ENCODE measurements around the gene YRDC.

Gene YRDC, protein sequence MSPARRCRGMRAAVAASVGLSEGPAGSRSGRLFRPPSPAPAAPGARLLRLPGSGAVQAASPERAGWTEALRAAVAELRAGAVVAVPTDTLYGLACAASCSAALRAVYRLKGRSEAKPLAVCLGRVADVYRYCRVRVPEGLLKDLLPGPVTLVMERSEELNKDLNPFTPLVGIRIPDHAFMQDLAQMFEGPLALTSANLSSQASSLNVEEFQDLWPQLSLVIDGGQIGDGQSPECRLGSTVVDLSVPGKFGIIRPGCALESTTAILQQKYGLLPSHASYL

DNA sequence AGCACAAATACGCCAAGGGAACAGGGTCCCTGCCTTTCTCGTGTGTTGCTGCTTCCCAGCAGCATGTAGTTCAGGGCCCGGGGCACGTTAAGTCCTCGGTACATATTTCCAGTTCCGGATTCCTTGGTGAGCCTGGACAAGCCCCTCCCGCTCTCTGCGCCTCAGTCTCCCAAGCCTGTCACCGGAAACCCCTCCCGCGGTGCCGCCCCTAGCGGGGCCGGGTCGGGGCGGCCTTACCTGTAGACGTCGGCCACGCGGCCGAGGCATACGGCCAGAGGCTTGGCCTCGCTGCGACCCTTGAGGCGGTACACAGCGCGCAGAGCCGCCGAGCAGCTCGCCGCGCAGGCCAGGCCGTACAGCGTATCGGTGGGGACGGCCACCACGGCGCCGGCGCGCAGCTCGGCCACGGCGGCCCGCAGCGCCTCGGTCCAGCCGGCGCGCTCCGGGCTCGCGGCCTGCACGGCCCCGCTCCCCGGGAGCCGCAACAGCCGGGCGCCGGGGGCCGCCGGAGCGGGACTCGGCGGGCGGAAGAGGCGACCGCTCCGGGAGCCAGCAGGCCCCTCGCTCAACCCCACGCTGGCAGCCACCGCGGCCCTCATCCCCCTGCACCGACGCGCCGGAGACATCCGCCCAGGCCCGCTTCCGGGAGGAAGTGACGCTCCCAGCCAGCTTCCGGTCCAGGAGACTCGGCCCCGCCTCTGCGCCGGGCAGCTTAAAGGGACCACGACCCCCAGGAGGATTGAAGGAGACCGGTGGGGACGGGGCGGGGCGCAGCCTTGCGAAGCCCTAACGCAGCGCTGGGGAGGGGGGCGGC, at the start of gene YRDC, which contains the start of gene C1orf122:
YRDC (minus strand) TSS at position 654 of the 814 bp plus-strand sequence; CDS start at position 626, 28 bp downstream.
C1orf122 (plus strand) TSS at position 236 of the 814 bp plus-strand sequence. CDS start 615 bp downstream, outside the sequence.
- Histone ChIP-seq H3K36me3 (peaks cover 50% of the 10 kb centered on the region), H3K4me1 (peaks cover 24% of the 10 kb centered on the region)

GRCh38 chr1:37854406-37854805, 46.4 kb upstream of the YRDC start:
- H3K27ac ChIP-seq: no peak overlapping the region
- no peak overlapping the region for H3K4me2 ChIP-seq
- H3K4me1 ChIP-seq: peaks cover 44% of the 10 kb centered on the region
- H3K9me3 ChIP-seq: no peaks in the 10 kb centered on the region
- peaks cover 84% of the 10 kb centered on the region for H4K20me1 ChIP-seq
- peaks cover 63% of the 10 kb centered on the region for H3K36me3 ChIP-seq
- no peak overlapping the region for H3K9ac ChIP-seq
- no peaks in the 10 kb centered on the region for H3K27me3 ChIP-seq
- H3K4me3 ChIP-seq: no peak overlapping the region
- TF ChIP-seq Cebpa-rat (IDR thresholded peaks at IDR 0.05): no peak

More for the DNA sequence above, at the start of gene YRDC, which contains the start of gene C1orf122:
- Histone ChIP-seq H3K9me3 (no peaks in the 10 kb centered on the region), H3K9ac (peak within 1 kb of the TSS; percentile 99), H4K20me1 (peaks cover 59% of the 10 kb centered on the region), H3K4me3 (peak within 1 kb of the TSS; percentile 100), H3K27ac (peak within 1 kb of the TSS; percentile 99), H3K4me2 (peak within 1 kb of the TSS; percentile 95), H3K27me3 (no peaks in the 10 kb centered on the region)
- no peak for TF ChIP-seq Cebpa-rat (IDR thresholded peaks at IDR 0.05)

GRCh38 chr1:37853157-37853556, 45.1 kb upstream of the YRDC start:
- Histone ChIP-seq H3K27ac (no peak overlapping the region), H3K4me3 (no peak overlapping the region), H3K9me3 (no peaks in the 10 kb centered on the region), H3K4me2 (no peak overlapping the region), H4K20me1 (peaks cover 84% of the 10 kb centered on the region), H3K36me3 (peaks cover 73% of the 10 kb centered on the region), H3K9ac (no peak overlapping the region), H3K4me1 (peaks cover 37% of the 10 kb centered on the region), H3K27me3 (no peaks in the 10 kb centered on the region)
- TF ChIP-seq Cebpa-rat (IDR thresholded peaks at IDR 0.05): no peak

DNA sequence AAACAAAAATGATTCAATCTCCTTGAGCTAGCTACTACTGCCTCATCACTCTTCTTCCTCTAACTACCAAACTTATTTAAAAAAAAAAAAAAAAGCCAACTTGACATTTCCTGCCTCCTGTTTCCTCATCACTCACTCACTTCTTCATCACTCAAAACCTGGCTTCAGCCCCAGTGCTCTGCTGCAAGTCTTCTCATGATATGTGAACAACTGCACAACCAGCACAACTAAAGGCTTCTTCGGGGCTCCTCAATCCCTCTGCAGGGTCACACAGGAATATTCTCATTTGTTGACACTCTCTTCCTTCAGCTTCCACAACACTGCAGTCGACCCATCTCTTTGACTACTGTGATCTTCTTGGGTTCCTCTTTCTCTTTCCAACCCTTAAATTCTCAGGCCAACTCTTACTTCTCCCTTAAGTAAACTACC, 43.8 kb upstream of the YRDC start:
- Histone ChIP-seq H4K20me1 (peaks cover 84% of the 10 kb centered on the region), H3K4me1 (peaks cover 33% of the 10 kb centered on the region), H3K9ac (no peak overlapping the region), H3K9me3 (no peaks in the 10 kb centered on the region), H3K4me2 (peak overlapping the region; percentile 35), H3K27me3 (no peaks in the 10 kb centered on the region), H3K36me3 (peaks cover 75% of the 10 kb centered on the region), H3K4me3 (no peak overlapping the region), H3K27ac (no peak overlapping the region)
- no peak for TF ChIP-seq Cebpa-rat (IDR thresholded peaks at IDR 0.05)

DNA sequence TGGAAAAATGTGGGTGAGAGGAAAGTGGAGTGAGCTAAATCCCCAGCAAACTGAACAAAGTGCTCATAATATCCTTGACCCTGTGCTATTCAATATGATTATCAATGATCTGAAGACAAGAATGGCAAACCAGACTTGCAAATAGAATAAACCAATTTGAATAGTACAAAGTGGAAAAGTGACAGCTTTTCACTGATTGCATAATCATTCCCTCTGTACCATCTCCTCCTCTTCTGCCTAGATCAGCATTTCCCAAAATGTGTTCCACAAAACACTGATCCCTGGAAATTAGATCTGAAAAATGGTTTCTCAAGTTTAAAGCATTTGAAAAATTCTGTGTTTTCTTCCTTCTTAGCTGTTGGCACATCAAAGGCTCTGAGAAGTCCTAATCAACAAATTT, 43.3 kb upstream of the YRDC start:
- Histone ChIP-seq H3K36me3 (peaks cover 69% of the 10 kb centered on the region), H3K9ac (no peak overlapping the region), H3K4me3 (no peak overlapping the region), H3K4me2 (peak overlapping the region; percentile 35), H3K9me3 (no peaks in the 10 kb centered on the region), H3K4me1 (peaks cover 34% of the 10 kb centered on the region), H3K27me3 (no peaks in the 10 kb centered on the region), H4K20me1 (peaks cover 86% of the 10 kb centered on the region), H3K27ac (no peak overlapping the region)
- TF ChIP-seq Cebpa-rat (IDR thresholded peaks at IDR 0.05): peak; percentile 16; the same call in 1 of the 2 replicates

DNA sequence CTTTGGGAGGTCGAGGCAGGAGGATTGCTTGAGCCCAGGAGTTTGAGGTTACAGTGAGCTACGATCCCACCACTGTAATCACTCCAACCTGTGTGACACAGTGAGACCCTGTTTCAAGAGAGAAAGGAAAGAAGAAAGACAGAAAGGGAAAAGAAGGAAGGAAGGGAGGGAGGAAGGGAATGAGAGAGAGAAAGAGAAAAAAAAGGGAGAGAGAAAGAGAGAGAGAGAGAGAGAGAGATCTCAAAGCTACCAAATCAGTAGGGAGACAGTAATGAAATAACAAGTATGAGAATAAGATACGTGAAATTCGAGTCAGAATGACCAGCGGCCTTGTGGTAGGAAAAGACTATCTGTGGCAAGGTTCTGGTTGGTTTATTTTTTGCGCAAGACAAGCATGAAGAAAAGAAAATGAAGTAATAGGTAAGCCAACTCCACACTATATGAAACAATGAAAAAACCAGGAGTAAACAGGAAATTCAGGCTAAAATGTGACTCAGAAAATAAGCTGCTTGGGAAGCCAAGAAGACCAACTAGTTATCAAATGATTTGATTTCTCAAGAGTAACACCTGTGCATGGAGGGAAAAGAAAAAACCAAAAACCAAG, 42.4 kb upstream of the YRDC start:
- no peaks in the 10 kb centered on the region for H3K27me3 ChIP-seq
- no peak overlapping the region for H3K4me2 ChIP-seq
- H4K20me1 ChIP-seq: peaks cover 83% of the 10 kb centered on the region
- H3K36me3 ChIP-seq: peaks cover 70% of the 10 kb centered on the region
- peaks cover 36% of the 10 kb centered on the region for H3K4me1 ChIP-seq
- H3K9ac ChIP-seq: no peak overlapping the region
- no peak overlapping the region for H3K27ac ChIP-seq
- H3K4me3 ChIP-seq: no peak overlapping the region
- TF ChIP-seq Cebpa-rat (IDR thresholded peaks at IDR 0.05): no peak
- H3K9me3 ChIP-seq: no peaks in the 10 kb centered on the region

- no peak overlapping the region for H3K4me3 ChIP-seq
- no peak for TF ChIP-seq Cebpa-rat (IDR thresholded peaks at IDR 0.05)
- no peaks in the 10 kb centered on the region for H3K27me3 ChIP-seq
- H3K4me1 ChIP-seq: peaks cover 36% of the 10 kb centered on the region
- H3K27ac ChIP-seq: no peak overlapping the region
- no peak overlapping the region for H3K9ac ChIP-seq
- peaks cover 70% of the 10 kb centered on the region for H3K36me3 ChIP-seq
- H3K4me2 ChIP-seq: no peak overlapping the region
- H4K20me1 ChIP-seq: peaks cover 82% of the 10 kb centered on the region
- H3K9me3 ChIP-seq: no peaks in the 10 kb centered on the region
These were observed 41.5 kb upstream of the YRDC start for GRCh38 chr1:37849480-37849879.

GRCh38 chr1:37846647-37847339, 38.8 kb upstream of the YRDC start:
- Histone ChIP-seq H3K9me3 (no peaks in the 10 kb centered on the region), H3K4me1 (peaks cover 26% of the 10 kb centered on the region), H3K27ac (peak overlapping the region; percentile 32; the same call in 1 of the 2 replicates), H3K4me2 (peak overlapping the region; percentile 66), H3K4me3 (no peak overlapping the region), H4K20me1 (peaks cover 74% of the 10 kb centered on the region), H3K36me3 (peaks cover 73% of the 10 kb centered on the region), H3K27me3 (no peaks in the 10 kb centered on the region), H3K9ac (0 out of 2 replicates have a peak overlapping the region, but pooled peaks have one; percentile 43)
- TF ChIP-seq Cebpa-rat (IDR thresholded peaks at IDR 0.05): no peak

DNA sequence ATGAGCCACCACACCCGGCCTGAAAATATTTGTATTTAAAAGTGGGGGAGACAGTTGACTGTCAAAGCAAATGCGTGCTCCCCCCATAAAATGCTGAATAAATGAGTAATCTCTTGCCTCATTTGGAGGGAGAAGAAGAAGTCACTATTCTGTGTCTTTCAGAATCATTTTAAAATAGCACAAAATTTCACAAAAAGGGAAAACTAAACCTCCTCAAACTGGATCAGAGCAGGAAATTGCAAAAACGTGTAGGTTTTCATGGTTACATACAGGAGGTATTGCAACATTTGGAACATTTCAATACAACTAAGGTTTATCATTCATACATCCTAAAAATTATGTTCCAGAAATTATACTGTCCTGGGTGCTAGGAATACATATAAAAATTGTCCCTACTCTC, 37.8 kb upstream of the YRDC start:
- Histone ChIP-seq H3K36me3 (peaks cover 83% of the 10 kb centered on the region), H3K27me3 (no peaks in the 10 kb centered on the region), H4K20me1 (peaks cover 72% of the 10 kb centered on the region), H3K4me1 (peaks cover 16% of the 10 kb centered on the region), H3K27ac (no peak overlapping the region), H3K4me2 (no peak overlapping the region), H3K9ac (no peak overlapping the region), H3K9me3 (no peaks in the 10 kb centered on the region), H3K4me3 (no peak overlapping the region)
- TF ChIP-seq Cebpa-rat (IDR thresholded peaks at IDR 0.05): no peak

All from BLaER1 (cell line).